Hippocampal formation (tissue), 2 donors: Measurements from ENCODE around the gene SHLD2.
"Not testable (repeated sequence)": the region's sequence is repeated elsewhere in the genome, so short reads cannot be mapped to it uniquely, and the experiment has no call there.

Source experiments
- DNase-seq, 2 donors: peaks; one replicate each; lab custom pipeline; 2025; lab: John Stamatoyannopoulos, UW

The SHLD2 gene

GRCh38 chr10:87216120-87216519 is 121.1 kb downstream of the SHLD2 start:
- DNase-seq: not testable (repeated sequence)

- DNase-seq: not testable (repeated sequence)
Observed at GRCh38 chr10:87219370-87219769, 124.4 kb downstream of the SHLD2 start.

- not testable (repeated sequence) for DNase-seq
Observed at GRCh38 chr10:87222789-87223188, 127.8 kb downstream of the SHLD2 start.

GRCh38 chr10:87225148-87225547 is 130.1 kb downstream of the SHLD2 start, which contains the start of gene NUTM2A:
Gene NUTM2A, plus strand, starts transcription at chr10:87225448. Its CDS starts 383 bp downstream, at chr10:87225831.
- not testable (repeated sequence) for DNase-seq

DNA sequence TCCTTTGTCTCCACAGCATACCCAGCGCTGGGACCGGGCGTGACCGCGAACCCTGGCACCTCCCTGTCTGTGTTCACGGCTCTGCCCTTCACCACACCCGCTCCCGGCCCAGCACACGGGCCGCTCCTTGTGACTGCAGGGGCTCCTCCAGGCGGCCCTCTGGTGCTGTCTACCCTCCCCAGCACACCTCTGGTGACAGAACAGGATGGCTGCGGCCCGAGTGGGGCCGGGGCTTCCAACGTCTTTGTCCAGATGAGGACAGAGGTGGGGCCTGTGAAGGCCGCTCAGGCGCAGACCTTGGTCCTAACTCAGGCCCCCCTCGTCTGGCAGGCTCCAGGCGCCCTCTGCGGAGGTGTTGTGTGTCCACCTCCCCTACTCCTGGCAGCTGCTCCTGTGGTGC is 133.2 kb downstream of the SHLD2 start:
- DNase-seq: not testable (repeated sequence)

DNA sequence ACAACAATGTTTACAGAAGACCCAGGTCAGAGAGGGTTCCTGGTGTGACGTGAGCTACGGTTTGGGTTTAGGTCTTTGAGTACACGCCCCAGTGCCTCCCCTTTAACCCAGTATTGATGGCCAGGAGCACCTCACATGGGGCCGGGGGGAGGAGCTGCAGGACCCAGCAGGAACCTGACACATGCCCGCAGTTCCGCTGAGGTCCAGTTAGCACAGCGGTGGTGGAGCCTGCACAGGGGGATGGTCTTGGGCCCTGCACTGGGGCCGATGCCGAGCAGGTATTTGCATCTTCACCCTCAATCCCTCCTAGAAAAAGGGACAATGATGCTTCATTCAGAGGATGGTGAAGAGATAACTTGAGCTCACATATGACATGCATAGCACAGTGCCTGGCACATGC is 134.2 kb downstream of the SHLD2 start:
- DNase-seq: not testable (repeated sequence)

GRCh38 chr10:87234854-87235253 is 139.8 kb downstream of the SHLD2 start:
- not testable (repeated sequence) for DNase-seq

DNA sequence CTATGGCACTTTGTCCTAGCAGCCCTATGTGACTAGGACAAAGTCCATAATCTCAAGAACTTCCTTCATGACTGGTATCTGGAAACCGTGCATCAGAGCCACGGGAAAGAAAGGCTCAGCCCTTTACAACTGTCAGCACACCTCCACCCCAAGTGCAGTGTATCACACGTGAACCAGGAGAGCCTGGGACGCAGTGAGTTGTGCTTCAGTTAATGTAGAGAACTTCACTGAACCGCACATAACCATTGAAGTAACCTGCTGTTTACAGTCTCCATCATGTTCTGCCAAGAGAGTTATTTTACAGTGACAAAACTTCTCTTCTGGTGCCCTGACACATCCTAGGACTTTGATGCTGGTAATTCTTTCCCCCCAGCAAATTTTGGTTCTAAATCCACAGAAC is 142.2 kb downstream of the SHLD2 start:
- DNase-seq: not testable (repeated sequence)

DNA sequence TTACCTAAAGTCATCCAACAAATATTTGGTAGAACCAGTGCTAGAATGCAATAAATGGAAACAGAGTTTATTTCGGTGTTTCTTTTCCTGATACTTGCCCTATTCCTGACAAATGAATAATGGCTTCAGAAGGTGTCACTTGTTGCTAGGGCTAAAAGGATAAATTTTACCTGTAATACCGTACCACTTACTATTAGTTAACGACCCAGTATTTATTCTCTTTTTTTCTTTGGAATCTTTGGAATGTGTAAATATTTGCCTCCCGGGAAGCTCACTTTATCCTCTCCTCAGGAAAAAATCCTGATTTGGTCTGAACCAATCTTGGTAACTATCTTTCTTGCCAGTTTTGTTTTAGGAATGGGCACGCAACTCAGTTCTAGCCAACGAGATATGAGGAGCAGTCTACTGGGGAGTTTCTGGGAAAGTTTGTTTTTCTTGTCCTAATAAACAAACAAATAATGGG is 144.4 kb downstream of the SHLD2 start:
- not testable (repeated sequence) for DNase-seq
